K562 (cell line): ENCODE measurements around the gene LRRC74B. TPM values are rescaled to one million over a fixed set of nuclear protein-coding genes. Genes with fewer than 3 reads are reported as not detected.

ENCODE experiments used
- CHAMP1 ChIP-seq: fragments of 450-650 bp; IDR thresholded peaks from 2 replicates; pipeline ENCODE4 v1.6.1; 2016; ENCODE audit warnings: mild to moderate bottlenecking
- CREB5 ChIP-seq: fragments of 250-450 bp; sonication (Bioruptor Pico); IDR thresholded peaks from 2 replicates; pipeline ENCODE4 v1.5.0; 2020; ENCODE audit warnings: mild to moderate bottlenecking
- E2F3 ChIP-seq: fragments of 250-450 bp; sonication (Bioruptor Pico); IDR thresholded peaks from 2 replicates; pipeline ENCODE4 v1.4.0; 2020; ENCODE audit warnings: mild to moderate bottlenecking
- MAX ChIP-seq: sonication (generic); formaldehyde crosslinking; IDR thresholded peaks from 2 replicates; pipeline ENCODE4 v1.9.0; 2022; ENCODE audit warnings: mild to moderate bottlenecking, missing genetic modification reagents
- ZBTB17 ChIP-seq: fragments of 450-650 bp; formaldehyde crosslinking; IDR thresholded peaks from 2 replicates; pipeline ENCODE4 v1.4.0; 2020; ENCODE audit warnings: mild to moderate bottlenecking
- polyA plus RNA-seq, 8 experiments: library from polyadenylated mRNA; depleted of rRNA in 4 of 8; stranded (reverse) in 5 of 8; unstranded in 3 of 8; fragments of >200 nt; fragmentation: Nextera tagmentation in 2 of 8; fragmentation: Illumina TruSeq in 1 of 8; extraction: Ambion mirVana in 2 of 8; extraction: Trizol in 1 of 8; gene quantifications; 2 replicates each; pipeline versions ENCODE4 v1.2.1 to v1.2.3, GENCODE V29; 2011 to 2014; ENCODE audit warnings: inconsistent platforms in 1 of 8, missing spikeins in 1 of 8
- total RNA-seq, 7 experiments: library from RNA; depleted of rRNA in 6 of 7; stranded (reverse); fragments of >200 nt in 6 of 7; fragmentation: Illumina TruSeq in 2 of 7; extraction: Trizol in 2 of 7; gene quantifications; 2 replicates each; pipeline versions ENCODE4 v1.2.1 to v1.2.3, GENCODE V29; 2011 to 2021; ENCODE audit warnings: low replicate concordance in 1 of 7

LRRC74B gene
- total and polyA plus RNA-seq, 9 of the 15 experiments (the other 6 are each of a cell fraction or from before 2014, with no cell fraction given), result not detected

- TF ChIP-seq CHAMP1, result no peak
- TF ChIP-seq E2F3, result no peak
- TF ChIP-seq CREB5 (CRISPR knock-in tag), result no peak
- TF ChIP-seq MAX (CRISPR knock-in tag), result no peak
- TF ChIP-seq ZBTB17 (CRISPR knock-in tag), result peak; percentile 39; the same call in 1 of the 2 replicates
Measured at GRCh38 chr22:20999350-21000206, 46.2 kb upstream of the LRRC74B start (continued).
